Fibroblast of the aortic adventitia (primary cell): ENCODE results near the gene VN1R4. TPM values are rescaled to one million over a fixed set of nuclear protein-coding genes. Genes with fewer than 3 reads are reported as not detected.
"Not testable (repeated sequence)": the region's sequence is repeated elsewhere in the genome, so short reads cannot be mapped to it uniquely, and the experiment has no call there.

Experiments used
- DNase-seq: peaks from one replicate; pipeline ENCODE4 v3.0.0-alpha.2; 2010; ENCODE audit warnings: low read depth
- H3K4me3 ChIP-seq: 2 replicates; pipeline ENCODE4 v1.5.1; 2011; ENCODE audit warnings: low read depth, mild to moderate bottlenecking, control low read depth, low read length, moderate library complexity
- total RNA-seq: library from RNA; depleted of rRNA; stranded (reverse); fragments of >200 nt; gene quantifications from 2 replicates; pipeline ENCODE4 v1.2.3, GENCODE V29; 2012; ENCODE audit warnings: low replicate concordance
- TF ChIP-seq, protein P1 (sequence below): IDR thresholded peaks from 2 replicates; pipeline ENCODE4 v1.5.1; 2011; ENCODE audit warnings: mild to moderate bottlenecking, low read length, control low read depth, inconsistent platforms; ENCODE audit not compliant: insufficient read depth

VN1R4 gene
- total RNA-seq, 1 donor = not detected

DNA sequence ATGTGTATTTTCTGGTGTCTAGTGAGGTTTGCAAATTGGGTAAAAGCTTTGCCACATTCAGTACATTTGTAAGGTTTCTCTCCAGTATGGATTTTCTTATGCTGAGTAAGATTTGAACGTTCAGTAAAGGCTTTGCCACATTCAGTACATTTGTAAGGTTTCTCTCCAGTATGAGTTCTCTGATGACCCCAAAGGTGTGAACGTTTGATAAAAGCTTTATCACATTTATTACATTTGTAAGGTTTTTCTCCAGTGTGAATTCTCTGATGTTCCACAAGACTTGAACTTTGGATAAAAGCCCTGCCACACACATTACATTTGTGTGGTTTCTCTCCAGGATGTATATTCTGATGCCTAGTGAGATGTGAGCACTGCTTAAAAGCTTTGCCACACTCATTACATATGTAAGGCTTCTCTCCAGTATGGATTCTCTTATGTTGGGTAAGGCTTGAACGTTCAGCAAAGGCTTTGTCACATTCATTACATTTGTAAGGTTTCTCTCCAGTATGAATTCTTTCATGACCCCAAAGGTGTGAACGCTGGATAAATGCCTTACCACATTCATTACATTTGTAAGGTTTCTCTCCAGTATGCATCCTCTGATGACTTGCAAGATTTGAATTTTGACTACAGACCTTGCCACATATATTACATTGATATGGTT, 30.3 kb downstream of the VN1R4 start:
- no peak overlapping the region for H3K4me3 ChIP-seq
- DNase-seq = no peak

DNA sequence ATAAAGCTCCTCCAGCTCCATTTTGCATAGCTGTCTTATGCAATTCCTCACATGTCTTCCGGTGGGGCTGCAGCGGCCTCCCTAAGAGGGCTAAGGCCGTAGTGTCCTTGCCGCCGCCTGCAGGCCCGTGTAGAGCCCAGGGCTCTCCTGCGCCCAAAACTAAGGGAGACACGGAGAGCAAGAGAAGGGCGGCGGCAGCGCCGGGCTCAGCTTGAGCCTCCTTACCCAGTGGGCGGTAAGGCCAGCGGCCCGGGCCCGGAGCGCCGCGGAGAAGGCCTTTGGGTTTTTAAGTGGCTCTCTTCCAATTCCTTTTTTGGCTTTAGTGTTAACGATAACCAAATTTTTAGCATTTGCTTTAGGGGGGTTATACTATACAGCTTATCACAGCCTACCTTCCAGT, 42.9 kb downstream of the VN1R4 start:
- TF ChIP-seq, protein P1, sequence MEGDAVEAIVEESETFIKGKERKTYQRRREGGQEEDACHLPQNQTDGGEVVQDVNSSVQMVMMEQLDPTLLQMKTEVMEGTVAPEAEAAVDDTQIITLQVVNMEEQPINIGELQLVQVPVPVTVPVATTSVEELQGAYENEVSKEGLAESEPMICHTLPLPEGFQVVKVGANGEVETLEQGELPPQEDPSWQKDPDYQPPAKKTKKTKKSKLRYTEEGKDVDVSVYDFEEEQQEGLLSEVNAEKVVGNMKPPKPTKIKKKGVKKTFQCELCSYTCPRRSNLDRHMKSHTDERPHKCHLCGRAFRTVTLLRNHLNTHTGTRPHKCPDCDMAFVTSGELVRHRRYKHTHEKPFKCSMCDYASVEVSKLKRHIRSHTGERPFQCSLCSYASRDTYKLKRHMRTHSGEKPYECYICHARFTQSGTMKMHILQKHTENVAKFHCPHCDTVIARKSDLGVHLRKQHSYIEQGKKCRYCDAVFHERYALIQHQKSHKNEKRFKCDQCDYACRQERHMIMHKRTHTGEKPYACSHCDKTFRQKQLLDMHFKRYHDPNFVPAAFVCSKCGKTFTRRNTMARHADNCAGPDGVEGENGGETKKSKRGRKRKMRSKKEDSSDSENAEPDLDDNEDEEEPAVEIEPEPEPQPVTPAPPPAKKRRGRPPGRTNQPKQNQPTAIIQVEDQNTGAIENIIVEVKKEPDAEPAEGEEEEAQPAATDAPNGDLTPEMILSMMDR = no peak
- no peak for DNase-seq
- H3K4me3 ChIP-seq = no peak overlapping the region

More for the DNA sequence above, 30.3 kb downstream of the VN1R4 start:
- TF ChIP-seq, protein P1 = no peak

DNA sequence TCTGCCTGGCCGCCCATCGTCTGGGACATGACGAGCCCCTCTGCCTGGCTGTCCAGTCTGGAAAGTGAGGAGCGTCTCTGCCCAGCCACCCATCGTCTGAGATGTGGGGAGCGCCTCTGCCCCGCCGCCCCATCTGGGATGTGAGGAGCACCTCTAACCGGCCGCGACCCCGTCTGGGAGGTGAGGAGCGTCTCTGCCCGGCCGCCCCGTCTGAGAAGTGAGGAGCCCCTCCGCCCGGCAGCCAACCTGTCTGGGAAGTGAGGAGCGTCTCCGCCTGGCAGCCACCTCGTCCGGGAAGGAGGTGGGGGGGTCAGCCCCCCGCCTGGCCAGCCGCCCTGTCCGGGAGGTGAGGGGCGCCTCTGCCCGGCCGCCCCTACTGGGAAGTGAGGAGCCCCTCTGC, 44.8 kb downstream of the VN1R4 start:
- DNase-seq = not testable (repeated sequence)

More for the DNA sequence above, 44.8 kb downstream of the VN1R4 start:
- not testable (repeated sequence) for H3K4me3 ChIP-seq

Other genes starting within 250 kb of the VN1R4 start
- gene ERVV-2, start 223.0 kb downstream of the VN1R4 start, total RNA-seq = not detected in 2 replicates
- 32.4 and 46.3 TPM in 2 replicates for gene ZNF160, start 164.3 kb downstream of the VN1R4 start, total RNA-seq
- 2.3 and 4.1 TPM in 2 replicates for gene ZNF415, start 134.8 kb downstream of the VN1R4 start, total RNA-seq
- gene ZNF347, start 108.7 kb downstream of the VN1R4 start, total RNA-seq = 7.9 and 8.1 TPM in 2 replicates
- 2.4 and 2.9 TPM in 2 replicates for gene ZNF665, start 74.4 kb downstream of the VN1R4 start, total RNA-seq
- 19.0 and 37.9 TPM in 2 replicates for gene ZNF677, start 12.8 kb downstream of the VN1R4 start, total RNA-seq
- not detected in 2 replicates for gene VN1R2, start 9.4 kb downstream of the VN1R4 start, total RNA-seq
- gene ZNF845, start 66.0 kb upstream of the VN1R4 start, total RNA-seq = 5.6 and 10.2 TPM in 2 replicates
- gene ZNF525, start 98.0 kb upstream of the VN1R4 start, total RNA-seq = 3.9 and 5.5 TPM in 2 replicates
- 3.9 and 11.5 TPM in 2 replicates for gene ZNF765, start 127.4 kb upstream of the VN1R4 start, total RNA-seq
- 10.8 and 11.5 TPM in 2 replicates for gene ZNF761, start 164.3 kb upstream of the VN1R4 start, total RNA-seq
- 2.5 and 4.0 TPM in 2 replicates for gene ZNF813, start 200.0 kb upstream of the VN1R4 start, total RNA-seq